Neuronal stem cell (in vitro differentiated cells): Measurements from ENCODE around the gene PHKA2.

Experiments
- DNase-seq: peaks from one replicate; pipeline ENCODE4 v3.0.0-alpha.2; 2013; ENCODE audit warnings: low spot score
- H2AFZ ChIP-seq: one replicate; pipeline ENCODE4 v1.6.1; 2013; ENCODE audit warnings: mild to moderate bottlenecking, low read length, inconsistent platforms
- H2AK5ac ChIP-seq: 2 replicates; pipeline ENCODE4 v1.6.1; 2013; ENCODE audit warnings: low read depth, mild to moderate bottlenecking, inconsistent platforms, low read length, moderate library complexity, mixed read lengths
- H2BK120ac ChIP-seq: 2 replicates; pipeline ENCODE4 v1.6.1; 2013; ENCODE audit warnings: low read depth, mild to moderate bottlenecking, inconsistent platforms, low read length, moderate library complexity, mixed read lengths
- H2BK12ac ChIP-seq: one replicate; pipeline ENCODE4 v1.6.1; 2013; ENCODE audit warnings: low read length, inconsistent platforms
- H2BK15ac ChIP-seq: 2 replicates; pipeline ENCODE4 v1.6.1; 2013; ENCODE audit warnings: mild to moderate bottlenecking, low read length, inconsistent platforms, mixed read lengths
- H2BK5ac ChIP-seq: one replicate; pipeline ENCODE4 v1.6.1; 2013; ENCODE audit warnings: inconsistent platforms, mild to moderate bottlenecking, low read length, moderate library complexity
- H3K14ac ChIP-seq: one replicate; pipeline ENCODE4 v1.6.1; 2013; ENCODE audit warnings: low read length, inconsistent platforms
- H3K18ac ChIP-seq: 2 replicates; pipeline ENCODE4 v1.6.1; 2013; ENCODE audit warnings: low read length, inconsistent platforms
- H3K23ac ChIP-seq: 2 replicates; pipeline ENCODE4 v1.6.1; 2013; ENCODE audit warnings: low read depth, mild to moderate bottlenecking, mixed read lengths, low read length, inconsistent platforms; ENCODE audit not compliant: poor library complexity
- H3K27ac ChIP-seq: replicated peaks from 3 replicates; pipeline ENCODE4 v1.5.1; 2013; ENCODE audit warnings: low read length, inconsistent platforms
- H3K27me3 ChIP-seq, 3 experiments: 2 replicates each; pipeline ENCODE4 v1.6.1; 2013; ENCODE audit warnings: low read length in 3 of 3, mild to moderate bottlenecking in 2 of 3, inconsistent platforms in 1 of 3, low read depth in 1 of 3, mixed read lengths in 1 of 3, moderate library complexity in 1 of 3; ENCODE audit not compliant: control insufficient read depth in 3 of 3, insufficient read depth in 3 of 3
- H3K36me3 ChIP-seq, 2 donors: replicated peaks in 1 of 2; 2 replicates each; pipeline ENCODE4 v1.6.1; 2013; ENCODE audit warnings: low read length in 2 of 2; ENCODE audit not compliant: control insufficient read depth in 2 of 2, insufficient read depth in 2 of 2
- H3K4ac ChIP-seq: 2 replicates; pipeline ENCODE4 v1.6.1; 2013; ENCODE audit warnings: inconsistent platforms, mild to moderate bottlenecking, low read length, moderate library complexity
- H3K4me1 ChIP-seq, 2 donors: 1 replicate in 1 of 2; 2 replicates in 1 of 2; pipeline ENCODE4 v1.6.1; 2013; ENCODE audit warnings: low read length in 2 of 2, low read depth in 1 of 2; ENCODE audit not compliant: control insufficient read depth in 2 of 2, insufficient read depth in 1 of 2
- H3K4me2 ChIP-seq: one replicate; pipeline ENCODE4 v1.6.1; 2013; ENCODE audit warnings: mild to moderate bottlenecking, low read length, inconsistent platforms; ENCODE audit not compliant: insufficient read depth, poor library complexity, severe bottlenecking
- H3K4me3 ChIP-seq, 2 donors: 2 replicates each; pipeline ENCODE4 v1.5.1; 2013; ENCODE audit warnings: low read length in 2 of 2, mild to moderate bottlenecking in 2 of 2, inconsistent platforms in 1 of 2, moderate library complexity in 1 of 2
- H3K79me1 ChIP-seq: one replicate; pipeline ENCODE4 v1.6.1; 2013; ENCODE audit warnings: low read depth, mild to moderate bottlenecking, inconsistent platforms, low read length, moderate library complexity
- H3K9ac ChIP-seq: one replicate; pipeline ENCODE4 v1.6.1; 2013; ENCODE audit warnings: mild to moderate bottlenecking, low read depth, low read length, inconsistent platforms; ENCODE audit not compliant: poor library complexity
- H3K9me3 ChIP-seq, 2 donors: replicated peaks in 1 of 2; 2 replicates each; pipeline versions ENCODE3 to v1.6.1; 2013; ENCODE audit warnings: low read length in 2 of 2, mild to moderate bottlenecking in 2 of 2, inconsistent platforms in 1 of 2, low read depth in 1 of 2, mixed read lengths in 1 of 2, moderate library complexity in 1 of 2; ENCODE audit not compliant: control insufficient read depth in 2 of 2, insufficient read depth in 1 of 2
- H4K8ac ChIP-seq: one replicate; pipeline ENCODE4 v1.6.1; 2013; ENCODE audit warnings: low read depth, mild to moderate bottlenecking, inconsistent platforms, low read length, moderate library complexity
- H4K91ac ChIP-seq: one replicate; pipeline ENCODE4 v1.6.1; 2013; ENCODE audit warnings: low read length, low read depth, mild to moderate bottlenecking, inconsistent platforms; ENCODE audit not compliant: poor library complexity
- WGBS, 2 donors: extraction: QIAGEN DNeasy Blood & Tissue Kit; methylation state at CpG; one replicate each; pipeline ENCODE4 v1.1.7; 2013; ENCODE audit warnings: missing lambda C conversion rate in 2 of 2, mixed read lengths in 1 of 2; ENCODE audit not compliant: insufficient read length in 2 of 2, insufficient replicate concordance in 1 of 2; ENCODE audit errors: extremely low coverage in 2 of 2; 5-methylcytosine and 5-hydroxymethylcytosine counted together

Gene PHKA2

GRCh38 chrX:18955676-18956075 lies 28.2 kb downstream of the PHKA2 start:
- Histone ChIP-seq H2BK12ac (no peak overlapping the region), H3K14ac (no peak overlapping the region), H3K79me1 (no peaks in the 10 kb centered on the region), H3K9ac (no peak overlapping the region), H4K8ac (no peak overlapping the region), H2BK15ac (no peak overlapping the region), H3K27me3 (no peaks in the 10 kb centered on the region), H2AFZ (no peak overlapping the region), H3K18ac (no peak overlapping the region), H2BK5ac (no peak overlapping the region), H3K27ac (no peak overlapping the region), H3K4me2 (no peak overlapping the region), H2BK120ac (no peak overlapping the region), H3K36me3 (no peaks in the 10 kb centered on the region), H3K9me3 (no peaks in the 10 kb centered on the region), H4K91ac (no peak overlapping the region), H3K4ac (no peak overlapping the region), H2AK5ac (no peak overlapping the region), H3K4me3 (no peak overlapping the region), H3K23ac (no peak overlapping the region), H3K4me1 (no peaks in the 10 kb centered on the region)
- DNase-seq = no peak
- no CpG with 5 or more reads among the region's 4 CpGs for WGBS, 2 donors

GRCh38 chrX:18951032-18951431 lies 32.9 kb downstream of the PHKA2 start:
- H4K91ac ChIP-seq = no peak overlapping the region

GRCh38 chrX:18949944-18950301 lies 34.0 kb downstream of the PHKA2 start:
- Histone ChIP-seq H3K27ac (no peak overlapping the region), H3K79me1 (no peaks in the 10 kb centered on the region), H2BK120ac (no peak overlapping the region), H3K4me2 (no peak overlapping the region), H2AK5ac (no peak overlapping the region), H3K14ac (no peak overlapping the region), H3K9ac (no peak overlapping the region), H3K4me3 (no peak overlapping the region), H3K4me1 (no peaks in the 10 kb centered on the region), H2AFZ (no peak overlapping the region), H3K27me3 (no peaks in the 10 kb centered on the region), H4K91ac (no peak overlapping the region), H3K23ac (no peak overlapping the region), H3K18ac (no peak overlapping the region), H3K36me3 (peaks cover 0 to 6% of the 10 kb centered on the region in 2 donors), H3K9me3 (no peaks in the 10 kb centered on the region), H4K8ac (no peak overlapping the region), H3K4ac (no peak overlapping the region), H2BK15ac (no peak overlapping the region), H2BK5ac (no peak overlapping the region), H2BK12ac (no peak overlapping the region)
- no peak for DNase-seq
- no CpG with 5 or more reads among the region's 8 CpGs for WGBS, 2 donors

More at GRCh38 chrX:18951032-18951431, 32.9 kb downstream of the PHKA2 start:
- Histone ChIP-seq H3K14ac (no peak overlapping the region), H3K4me2 (no peak overlapping the region), H3K27ac (no peak overlapping the region), H2BK120ac (no peak overlapping the region), H3K4ac (no peak overlapping the region), H2BK15ac (no peak overlapping the region), H2BK12ac (no peak overlapping the region), H3K4me3 (no peak overlapping the region), H3K9me3 (no peaks in the 10 kb centered on the region), H3K9ac (no peak overlapping the region), H3K79me1 (no peaks in the 10 kb centered on the region), H2AFZ (no peak overlapping the region), H3K18ac (no peak overlapping the region), H3K36me3 (peaks cover 0 to 6% of the 10 kb centered on the region in 2 donors), H2AK5ac (no peak overlapping the region), H3K4me1 (no peaks in the 10 kb centered on the region), H2BK5ac (no peak overlapping the region), H3K23ac (no peak overlapping the region), H4K8ac (no peak overlapping the region), H3K27me3 (no peaks in the 10 kb centered on the region)
- no CpG with 5 or more reads among the region's 10 CpGs for WGBS, 2 donors
- no peak for DNase-seq

GRCh38 chrX:18949291-18949943 lies 34.5 kb downstream of the PHKA2 start:
- Histone ChIP-seq H3K36me3 (peaks cover 0 to 9% of the 10 kb centered on the region in 2 donors), H2BK15ac (no peak overlapping the region), H2BK12ac (no peak overlapping the region), H3K4me3 (no peak overlapping the region), H3K9me3 (no peaks in the 10 kb centered on the region), H2AK5ac (no peak overlapping the region), H3K4me2 (no peak overlapping the region), H3K4ac (no peak overlapping the region), H3K27ac (no peak overlapping the region), H3K4me1 (no peaks in the 10 kb centered on the region), H4K91ac (no peak overlapping the region), H3K18ac (no peak overlapping the region), H2BK120ac (no peak overlapping the region), H3K23ac (no peak overlapping the region), H3K27me3 (no peaks in the 10 kb centered on the region), H3K9ac (no peak overlapping the region), H3K79me1 (no peaks in the 10 kb centered on the region), H4K8ac (no peak overlapping the region), H2BK5ac (no peak overlapping the region), H3K14ac (no peak overlapping the region), H2AFZ (no peak overlapping the region)
- no CpG with 5 or more reads among the region's 4 CpGs for WGBS, 2 donors
- no peak for DNase-seq
